ENCODE measurements around the gene CCNJ. TPM values are rescaled to one million over a fixed set of nuclear protein-coding genes. Genes with fewer than 3 reads are reported as not detected.

Gene CCNJ
- total RNA-seq, 1 experiment from 2014 or later, result 36.8 TPM

- no peaks in the 10 kb centered on the region for H3K79me1 ChIP-seq (ENCODE audit: insufficient read depth, low read depth, low read length, poor library complexity, severe bottlenecking)
- H3K23ac ChIP-seq (ENCODE audit: insufficient read length, low read depth, low read length), result no peak overlapping the region
- no peak overlapping the region for H4K5ac ChIP-seq (ENCODE audit: insufficient read length, low read depth, low read length)
- H2AFZ ChIP-seq (ENCODE audit: low read length), result no peak overlapping the region
- Mint-ChIP-seq H3K4me1 (peaks cover 0 to 2% of the 10 kb centered on the region in 2 experiments; a peak in 1 of 4 replicates), H3K27me3 (ENCODE audit: low read depth) (peaks cover 10% of the 10 kb centered on the region), H3K36me3 (ENCODE audit: insufficient read depth in 1 of 3, low read depth in 3 of 3) (no peaks in the 10 kb centered on the region), H3K9me3 (no peaks in the 10 kb centered on the region), H3K27ac (no peak overlapping the region), H3K4me3 (no peak overlapping the region)
- no peak overlapping the region for H3K56ac ChIP-seq (ENCODE audit: insufficient read length, low read depth, low read length)
- H3K27me3 ChIP-seq (ENCODE audit: insufficient read depth, low read length), result no peaks in the 10 kb centered on the region
- no peaks in the 10 kb centered on the region for H3K9me3 ChIP-seq (ENCODE audit: control insufficient read depth, low read depth, low read length)
- no peak overlapping the region for H4K8ac ChIP-seq (replicated peaks; ENCODE audit: insufficient read length, low read depth, low read length)
- H3K23me2 ChIP-seq (ENCODE audit: insufficient read length, low read depth, low read length, poor library complexity, severe bottlenecking), result no peaks in the 10 kb centered on the region
- H2BK12ac ChIP-seq (ENCODE audit: insufficient read length, low read depth, low read length), result no peak overlapping the region
- no peaks in the 10 kb centered on the region for H3K4me1 ChIP-seq (ENCODE audit: insufficient read depth, low read length)
- WGBS (ENCODE audit: extremely low coverage, insufficient read length, low lambda C conversion rate), result no CpG with 5 or more reads among the region's 1 CpG
- H2BK15ac ChIP-seq (ENCODE audit: low read depth, low read length), result no peak overlapping the region
- H3K9ac ChIP-seq (ENCODE audit: extremely low read depth, insufficient read length, low read length), result no peak overlapping the region
- H4K20me1 ChIP-seq (ENCODE audit: control insufficient read depth, insufficient read depth, insufficient read length), result no peaks in the 10 kb centered on the region
- no peak overlapping the region for H3K4ac ChIP-seq (ENCODE audit: low read depth, low read length)
- H3K14ac ChIP-seq (ENCODE audit: insufficient read depth, low read length), result no peak overlapping the region
- H3T11ph ChIP-seq (ENCODE audit: low read length), result no peak overlapping the region
- H2AK5ac ChIP-seq (ENCODE audit: insufficient read length, low read length), result no peak overlapping the region
- no peak overlapping the region for H3K27ac ChIP-seq (ENCODE audit: insufficient read length, low read depth, low read length)
- no peak overlapping the region for H3K18ac ChIP-seq (ENCODE audit: insufficient read length, low read depth, low read length)
- H2BK120ac ChIP-seq (ENCODE audit: low read depth, low read length, poor library complexity, severe bottlenecking), result no peak overlapping the region
- no peak overlapping the region for H4K91ac ChIP-seq (ENCODE audit: insufficient read length, low read depth, low read length)
- no peak overlapping the region for H2BK20ac ChIP-seq (ENCODE audit: low read depth, low read length, poor library complexity, severe bottlenecking)
- TF ChIP-seq, protein P1, sequence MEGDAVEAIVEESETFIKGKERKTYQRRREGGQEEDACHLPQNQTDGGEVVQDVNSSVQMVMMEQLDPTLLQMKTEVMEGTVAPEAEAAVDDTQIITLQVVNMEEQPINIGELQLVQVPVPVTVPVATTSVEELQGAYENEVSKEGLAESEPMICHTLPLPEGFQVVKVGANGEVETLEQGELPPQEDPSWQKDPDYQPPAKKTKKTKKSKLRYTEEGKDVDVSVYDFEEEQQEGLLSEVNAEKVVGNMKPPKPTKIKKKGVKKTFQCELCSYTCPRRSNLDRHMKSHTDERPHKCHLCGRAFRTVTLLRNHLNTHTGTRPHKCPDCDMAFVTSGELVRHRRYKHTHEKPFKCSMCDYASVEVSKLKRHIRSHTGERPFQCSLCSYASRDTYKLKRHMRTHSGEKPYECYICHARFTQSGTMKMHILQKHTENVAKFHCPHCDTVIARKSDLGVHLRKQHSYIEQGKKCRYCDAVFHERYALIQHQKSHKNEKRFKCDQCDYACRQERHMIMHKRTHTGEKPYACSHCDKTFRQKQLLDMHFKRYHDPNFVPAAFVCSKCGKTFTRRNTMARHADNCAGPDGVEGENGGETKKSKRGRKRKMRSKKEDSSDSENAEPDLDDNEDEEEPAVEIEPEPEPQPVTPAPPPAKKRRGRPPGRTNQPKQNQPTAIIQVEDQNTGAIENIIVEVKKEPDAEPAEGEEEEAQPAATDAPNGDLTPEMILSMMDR (conservative IDR thresholded peaks at IDR 0.05), result no peak
- H3K4me2 ChIP-seq (ENCODE audit: insufficient read depth, insufficient read length, low read length), result no peak overlapping the region
- H3K79me2 ChIP-seq (ENCODE audit: insufficient read depth, low read length), result no peaks in the 10 kb centered on the region
- no peak overlapping the region for H2BK5ac ChIP-seq (ENCODE audit: insufficient read length, low read length)
- no peak for DNase-seq
Observed at GRCh38 chr10:96034625-96035024, 8.8 kb upstream of the CCNJ start.

All from H9 (cell line).